Astrocyte of the cerebellum (primary cell): Measurements from ENCODE around the gene MINDY4.

Source experiments
- DNase-seq: peaks from one replicate; pipeline ENCODE4 v3.0.0-alpha.2; 2011; ENCODE audit warnings: low read depth
- H3K4me3 ChIP-seq: 2 replicates; pipeline ENCODE4 v1.5.1; 2011; ENCODE audit warnings: mild to moderate bottlenecking, low read depth, low read length, moderate library complexity
- in situ Hi-C: cut with HindIII; loops from 2 replicates; pipeline ENCODE4 v1.10.0; 2017; ENCODE audit warnings: low sequenced_read_pairs
- TF ChIP-seq, protein P1 (sequence below): IDR thresholded peaks from 2 replicates; pipeline ENCODE4 v1.5.1; 2012; ENCODE audit warnings: low read length, low read depth, moderate library complexity, mild to moderate bottlenecking; ENCODE audit errors: missing control alignments

The MINDY4 gene

DNA sequence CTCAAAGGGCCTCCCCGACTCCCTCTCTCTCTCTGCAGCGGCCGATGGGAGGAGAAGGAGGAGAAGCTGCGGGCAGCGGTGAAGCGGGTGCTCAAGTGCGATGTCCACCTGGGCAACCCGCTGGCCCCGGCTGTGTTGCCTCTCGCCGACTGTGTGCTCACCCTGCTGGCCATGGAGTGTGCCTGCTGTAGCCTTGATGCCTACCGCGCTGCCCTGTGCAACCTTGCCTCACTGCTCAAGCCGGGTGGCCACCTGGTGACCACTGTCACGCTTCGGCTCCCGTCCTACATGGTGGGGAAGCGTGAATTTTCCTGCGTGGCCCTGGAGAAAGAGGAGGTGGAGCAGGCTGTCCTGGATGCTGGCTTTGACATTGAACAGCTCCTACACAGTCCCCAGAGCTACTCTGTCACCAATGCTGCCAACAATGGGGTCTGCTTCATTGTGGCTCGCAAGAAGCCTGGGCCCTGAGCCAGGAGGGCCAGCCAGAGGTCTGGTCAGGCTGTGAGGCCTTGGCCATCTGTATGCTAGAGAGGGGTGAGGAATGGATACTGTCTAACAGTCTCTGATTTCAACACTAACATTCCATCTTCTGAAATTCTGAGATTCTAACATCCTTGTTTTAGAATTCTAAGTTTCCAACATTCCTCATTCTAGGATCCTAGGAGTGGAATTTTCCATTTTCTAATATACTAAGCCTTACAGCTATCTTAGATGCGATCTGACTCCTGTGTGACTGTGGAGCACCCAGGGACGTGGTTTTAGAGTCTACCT lies 15.6 kb upstream of the MINDY4 start:
- no peak overlapping the region for H3K4me3 ChIP-seq
- TF ChIP-seq, protein P1, sequence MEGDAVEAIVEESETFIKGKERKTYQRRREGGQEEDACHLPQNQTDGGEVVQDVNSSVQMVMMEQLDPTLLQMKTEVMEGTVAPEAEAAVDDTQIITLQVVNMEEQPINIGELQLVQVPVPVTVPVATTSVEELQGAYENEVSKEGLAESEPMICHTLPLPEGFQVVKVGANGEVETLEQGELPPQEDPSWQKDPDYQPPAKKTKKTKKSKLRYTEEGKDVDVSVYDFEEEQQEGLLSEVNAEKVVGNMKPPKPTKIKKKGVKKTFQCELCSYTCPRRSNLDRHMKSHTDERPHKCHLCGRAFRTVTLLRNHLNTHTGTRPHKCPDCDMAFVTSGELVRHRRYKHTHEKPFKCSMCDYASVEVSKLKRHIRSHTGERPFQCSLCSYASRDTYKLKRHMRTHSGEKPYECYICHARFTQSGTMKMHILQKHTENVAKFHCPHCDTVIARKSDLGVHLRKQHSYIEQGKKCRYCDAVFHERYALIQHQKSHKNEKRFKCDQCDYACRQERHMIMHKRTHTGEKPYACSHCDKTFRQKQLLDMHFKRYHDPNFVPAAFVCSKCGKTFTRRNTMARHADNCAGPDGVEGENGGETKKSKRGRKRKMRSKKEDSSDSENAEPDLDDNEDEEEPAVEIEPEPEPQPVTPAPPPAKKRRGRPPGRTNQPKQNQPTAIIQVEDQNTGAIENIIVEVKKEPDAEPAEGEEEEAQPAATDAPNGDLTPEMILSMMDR: no peak
- DNase-seq: no peak
- in situ Hi-C loops: no loop called here

DNA sequence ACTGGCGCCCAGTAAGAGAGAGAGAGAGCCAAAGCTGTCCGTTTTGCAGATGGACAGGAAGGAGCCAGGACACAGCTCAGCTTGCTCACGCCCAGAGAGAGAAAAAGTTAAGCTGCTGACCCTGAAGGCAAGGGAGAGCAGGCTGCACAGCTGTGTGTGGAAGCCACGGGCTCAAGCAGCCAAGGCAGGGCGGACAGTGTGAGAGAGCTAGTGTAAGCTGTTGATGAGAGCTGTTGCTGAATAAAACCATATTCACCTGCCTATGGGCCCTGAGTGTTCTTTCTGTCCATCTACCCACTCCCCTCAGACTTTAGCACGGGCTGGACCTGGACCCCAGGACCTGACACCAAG lies 13.9 kb upstream of the MINDY4 start:
- TF ChIP-seq, protein P1: no peak
- no peak for DNase-seq
- no peak overlapping the region for H3K4me3 ChIP-seq
- in situ Hi-C loops: no loop called here

DNA sequence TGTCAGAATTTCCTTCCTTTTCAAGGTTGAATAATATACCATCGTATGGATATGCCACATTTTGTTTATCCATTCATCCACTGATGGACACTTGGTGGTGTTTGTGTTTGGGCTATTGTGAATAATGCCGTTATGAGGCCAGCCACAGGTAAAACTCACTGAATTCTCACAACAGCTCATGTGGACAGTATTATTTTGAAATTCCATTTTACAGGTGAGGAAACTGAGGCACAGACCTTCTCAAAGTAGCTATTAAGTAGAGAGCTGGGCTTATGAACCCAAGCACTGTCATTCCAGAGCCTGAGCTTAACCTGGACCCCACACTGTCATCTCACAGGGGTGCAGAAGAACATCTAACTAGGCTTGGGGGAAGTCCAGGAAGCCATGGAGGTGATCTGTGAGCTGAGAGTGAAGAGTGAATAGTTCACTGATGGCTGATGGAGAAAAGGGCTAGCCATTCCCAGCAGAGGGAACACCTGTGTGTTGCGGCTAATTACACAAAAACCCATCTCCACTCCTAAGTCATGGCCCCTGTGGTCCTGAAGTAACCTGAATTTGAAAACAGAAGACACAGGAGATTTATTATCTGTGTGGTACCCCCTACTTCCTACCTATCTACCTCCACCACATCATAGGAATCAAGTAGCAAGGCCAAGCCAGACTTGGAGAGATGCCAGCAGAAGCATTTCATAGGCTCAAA lies 10.6 kb upstream of the MINDY4 start:
- DNase-seq: no peak
- TF ChIP-seq, protein P1: no peak
- no peak overlapping the region for H3K4me3 ChIP-seq
- in situ Hi-C loops: no loop called here

DNA sequence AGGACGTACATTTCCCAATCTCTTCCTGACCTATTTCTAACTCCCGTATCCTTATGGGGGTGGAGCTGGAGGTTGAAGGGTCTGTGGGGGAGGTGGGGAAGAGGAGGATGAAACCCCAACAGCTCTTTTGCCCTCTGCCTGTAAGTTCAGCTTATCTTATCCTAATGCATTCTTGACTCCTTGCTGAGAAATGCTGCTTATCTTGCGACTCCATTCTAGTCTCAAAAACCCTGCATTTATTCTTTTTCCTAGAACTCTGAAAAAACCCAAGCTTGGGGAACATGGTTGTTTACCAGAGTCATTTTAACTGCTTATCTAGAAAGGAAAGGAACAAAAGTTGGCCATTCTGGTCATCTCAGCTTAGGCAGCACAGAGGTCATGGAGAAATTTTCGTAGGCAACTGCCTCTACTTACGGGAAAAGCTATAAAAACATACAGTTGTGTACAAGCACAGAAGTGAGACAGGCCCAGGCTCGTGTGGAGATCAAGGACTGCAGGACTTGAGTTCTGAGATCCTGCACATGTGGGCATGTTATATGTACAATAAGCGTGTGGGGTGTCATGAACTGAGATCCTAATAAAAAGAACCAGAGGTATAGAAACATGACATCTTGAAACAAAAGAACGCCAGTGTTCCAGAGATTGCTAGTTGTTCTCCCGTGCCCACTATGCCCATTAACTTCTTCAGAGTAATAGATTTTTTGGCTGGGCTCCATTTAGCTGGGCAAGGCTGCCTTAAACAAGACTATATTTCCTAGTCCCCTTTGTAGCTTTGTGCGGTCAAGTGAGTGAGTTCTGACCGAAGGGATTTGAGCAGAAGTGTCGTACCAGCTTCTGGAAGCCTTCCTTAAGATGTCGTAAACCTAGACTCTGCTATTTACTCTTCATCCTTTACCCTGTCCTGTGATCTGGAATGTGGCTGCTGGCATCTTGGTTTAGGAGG lies 9.7 kb upstream of the MINDY4 start:
- H3K4me3 ChIP-seq: no peak overlapping the region
- in situ Hi-C loops: no loop called here
- TF ChIP-seq, protein P1: no peak
- no peak for DNase-seq

DNA sequence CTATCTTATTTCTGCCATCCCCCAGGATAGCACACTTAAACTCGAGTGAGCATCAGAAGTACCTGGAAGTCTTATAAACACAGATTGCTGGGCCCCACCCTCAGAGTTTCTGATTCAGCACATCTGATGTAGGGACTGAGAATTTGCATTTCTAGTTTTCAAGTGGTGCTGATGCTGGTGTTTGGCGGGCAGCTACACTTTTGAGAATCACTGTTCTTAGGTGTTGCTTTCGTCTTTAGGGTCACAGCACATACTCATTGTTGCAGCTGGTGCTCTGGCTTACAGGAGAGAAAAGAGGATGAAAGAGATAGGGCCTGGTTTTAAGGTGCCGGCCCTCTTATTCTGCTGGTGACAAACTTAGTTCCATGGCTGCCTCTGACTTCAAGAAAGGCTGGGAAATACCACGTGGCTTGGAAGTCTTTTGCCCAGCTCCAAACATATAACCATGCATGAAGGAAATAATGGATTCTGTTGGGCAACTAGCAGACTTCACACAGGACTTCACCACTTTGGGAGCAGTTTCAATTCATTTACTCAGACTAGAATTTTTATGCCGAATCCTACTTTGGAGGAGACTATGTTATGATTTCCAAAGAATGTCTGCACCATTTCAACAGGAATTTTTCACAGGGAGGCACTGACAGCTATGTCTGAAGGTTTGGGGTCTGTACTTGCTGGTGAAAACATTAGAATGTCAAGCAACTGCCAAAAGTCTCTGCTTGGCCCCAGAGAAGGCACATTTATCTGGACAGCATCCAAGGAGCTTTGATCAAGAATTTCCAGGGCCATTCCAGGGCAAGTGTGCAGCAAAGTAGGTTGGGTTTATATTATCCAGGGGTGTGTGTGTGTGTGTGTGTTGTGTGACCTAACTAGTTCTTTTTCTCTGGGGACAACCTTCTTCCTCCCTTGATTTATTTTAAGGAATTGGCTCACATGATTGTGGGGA lies 6.9 kb upstream of the MINDY4 start:
- DNase-seq: peak; percentile 45

More for the DNA sequence above, 6.9 kb upstream of the MINDY4 start:
- TF ChIP-seq, protein P1: no peak
- H3K4me3 ChIP-seq: no peak overlapping the region
- in situ Hi-C loops: no loop called here
